ENCODE data around the gene CRY2. TPM values are rescaled to one million over a fixed set of nuclear protein-coding genes. Genes with fewer than 3 reads are reported as not detected.

CRY2 gene
- total RNA-seq, 1 donor from 2014 or later: 62.3 TPM

GRCh38 chr11:45926001-45926401 is 78.7 kb downstream of the CRY2 start:
- Histone ChIP-seq H3K4me3 (no peak overlapping the region), H3K36me3 (no peaks in the 10 kb centered on the region), H3K27me3 (ENCODE audit: low read depth) (peaks cover 26% of the 10 kb centered on the region), H3K9me3 (no peaks in the 10 kb centered on the region), H3K4me1 (peaks cover 36% of the 10 kb centered on the region), H3K27ac (no peak overlapping the region)
- ATAC-seq (no peak), DNase-seq (no peak)
- intact Hi-C loops (cut with DNase I): no loop called here
- no peak for TF ChIP-seq CTCF (IDR thresholded peaks at IDR 0.05)

DNA sequence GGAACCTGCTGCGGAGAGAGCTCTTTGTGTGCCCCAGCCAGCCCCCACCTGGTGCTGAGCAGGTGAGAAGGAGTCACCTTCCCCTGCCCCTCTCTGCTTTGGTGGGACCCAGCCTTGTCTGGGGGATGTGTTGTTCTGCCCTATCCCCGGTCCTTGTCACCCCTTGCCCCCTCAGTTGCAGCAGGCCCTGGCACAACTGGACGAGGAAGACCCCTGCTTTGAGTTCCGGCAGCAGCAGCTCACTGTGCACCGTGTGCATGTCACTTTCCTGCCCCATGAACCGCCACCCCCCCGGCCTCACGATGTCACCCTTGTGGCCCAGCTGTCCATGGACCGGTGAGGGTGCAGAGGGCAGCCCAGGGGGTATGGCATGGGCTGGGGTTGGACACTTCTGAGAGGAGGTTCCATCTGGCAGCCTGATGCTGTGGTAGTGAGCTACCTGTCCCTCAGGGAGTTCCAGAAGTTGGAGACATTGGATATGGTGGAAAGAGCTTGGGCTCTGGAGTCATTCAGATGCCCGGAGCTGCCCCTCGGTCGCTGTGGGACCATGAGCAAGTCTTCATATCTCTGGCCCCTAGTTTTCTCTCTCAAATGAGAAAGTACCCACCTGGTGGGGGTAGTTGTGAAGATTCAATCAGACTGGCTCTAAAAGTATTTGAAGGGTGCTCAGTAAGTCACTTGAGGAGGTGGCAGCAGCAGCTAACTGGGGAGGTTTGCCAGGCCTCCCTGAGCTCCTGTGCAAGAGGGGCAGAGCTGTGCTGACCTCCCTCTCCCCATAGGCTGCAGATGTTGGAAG is 79.5 kb downstream of the CRY2 start:
- H3K4me3 ChIP-seq: no peak overlapping the region
- peaks cover 32% of the 10 kb centered on the region for H3K4me1 ChIP-seq
- DNase-seq (no peak), ATAC-seq (no peak)
- H3K9me3 ChIP-seq: no peaks in the 10 kb centered on the region
- intact Hi-C loops (cut with DNase I): no loop called here
- H3K27me3 ChIP-seq (ENCODE audit: low read depth): peaks cover 23% of the 10 kb centered on the region
- no peak for TF ChIP-seq CTCF (IDR thresholded peaks at IDR 0.05)
- peaks cover 5% of the 10 kb centered on the region for H3K36me3 ChIP-seq
- H3K27ac ChIP-seq: no peak overlapping the region

GRCh38 chr11:45927332-45927683 is 80.0 kb downstream of the CRY2 start:
- H3K27ac ChIP-seq: no peak overlapping the region
- no peaks in the 10 kb centered on the region for H3K9me3 ChIP-seq
- H3K27me3 ChIP-seq (ENCODE audit: low read depth): peaks cover 17% of the 10 kb centered on the region
- DNase-seq: no peak
- H3K36me3 ChIP-seq: peaks cover 11% of the 10 kb centered on the region
- ATAC-seq: no peak
- no peak overlapping the region for H3K4me3 ChIP-seq
- intact Hi-C loops (cut with DNase I): no loop called here
- TF ChIP-seq CTCF (IDR thresholded peaks at IDR 0.05): no peak
- peaks cover 26% of the 10 kb centered on the region for H3K4me1 ChIP-seq

DNA sequence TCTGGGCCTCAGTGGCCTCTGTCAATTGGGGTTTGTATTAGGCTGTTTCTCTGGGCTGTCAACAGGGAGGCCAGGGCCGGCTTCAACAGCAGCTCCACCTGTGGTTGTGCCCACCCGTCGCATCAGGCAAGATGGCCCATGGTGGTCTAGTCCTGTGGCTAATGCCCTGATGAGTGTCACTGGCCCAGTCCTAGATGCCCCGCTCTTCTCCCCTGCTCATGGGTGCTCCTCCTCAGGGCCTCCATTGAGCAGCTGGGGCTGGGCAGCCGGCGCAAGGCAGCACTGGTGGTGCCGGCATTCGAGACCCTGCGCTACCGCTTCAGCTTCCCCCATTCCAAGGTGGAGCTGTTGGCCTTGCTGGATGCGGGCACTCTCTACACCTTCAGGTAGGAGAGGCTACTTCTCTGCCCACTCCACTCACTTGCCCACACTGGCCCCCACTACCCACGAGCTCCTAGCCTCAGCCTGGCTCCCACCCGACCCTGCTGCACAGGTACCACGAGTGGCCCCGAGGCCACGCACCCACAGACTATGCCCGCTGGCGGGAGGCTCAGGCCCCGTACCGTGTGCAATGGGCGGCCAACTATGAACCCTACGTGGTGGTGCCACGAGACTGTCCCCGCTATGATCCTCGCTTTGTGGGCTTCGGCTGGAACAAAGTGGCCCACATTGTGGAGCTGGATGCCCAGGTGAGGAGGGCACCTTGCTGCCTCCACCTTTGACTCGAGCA is 80.6 kb downstream of the CRY2 start:
- no peak for TF ChIP-seq CTCF (IDR thresholded peaks at IDR 0.05)
- DNase-seq (no peak), ATAC-seq (no peak)
- no peak overlapping the region for H3K4me3 ChIP-seq
- H3K4me1 ChIP-seq: peaks cover 23% of the 10 kb centered on the region
- intact Hi-C loops (cut with DNase I): no loop called here
- peaks cover 14% of the 10 kb centered on the region for H3K36me3 ChIP-seq
- no peak overlapping the region for H3K27ac ChIP-seq
- H3K9me3 ChIP-seq: no peaks in the 10 kb centered on the region
- H3K27me3 ChIP-seq (ENCODE audit: low read depth): peaks cover 12% of the 10 kb centered on the region

GRCh38 chr11:45928535-45929215 is 81.4 kb downstream of the CRY2 start:
- no peak for DNase-seq
- ATAC-seq: no peak
- H3K27me3 ChIP-seq (ENCODE audit: low read depth): peaks cover 5% of the 10 kb centered on the region
- intact Hi-C loops (cut with DNase I): no loop called here
- TF ChIP-seq CTCF (IDR thresholded peaks at IDR 0.05): no peak
- H3K4me1 ChIP-seq: peaks cover 18% of the 10 kb centered on the region
- H3K27ac ChIP-seq: no peak overlapping the region
- peaks cover 22% of the 10 kb centered on the region for H3K36me3 ChIP-seq
- no peak overlapping the region for H3K4me3 ChIP-seq
- H3K9me3 ChIP-seq: no peaks in the 10 kb centered on the region
